Measurements from ENCODE around the gene TMEM238L.
"Not testable (repeated sequence)": the region's sequence is repeated elsewhere in the genome, so short reads cannot be mapped to it uniquely, and the experiment has no call there.

Gene TMEM238L

GRCh38 chr17:10803830-10804475, at the start of gene TMEM238L:
TMEM238L (minus strand) TSS chr17:10804099; CDS start chr17:10803963, 136 bp downstream.
- no peak for DNase-seq

GRCh38 chr17:10846636-10847035, 42.7 kb upstream of the TMEM238L start:
- not testable (repeated sequence) for DNase-seq

GRCh38 chr17:10845388-10845751, 41.5 kb upstream of the TMEM238L start:
- DNase-seq = no peak

GRCh38 chr17:10844621-10845387, 40.9 kb upstream of the TMEM238L start:
- DNase-seq = peak; percentile 70

- DNase-seq = no peak
Measured at GRCh38 chr17:10843811-10844210, 39.9 kb upstream of the TMEM238L start.

GRCh38 chr17:10842658-10843057, 38.8 kb upstream of the TMEM238L start:
- no peak for DNase-seq

GRCh38 chr17:10838682-10839081, 34.8 kb upstream of the TMEM238L start:
- no peak for DNase-seq

- no peak for DNase-seq
Measured at GRCh38 chr17:10837921-10838320, 34.0 kb upstream of the TMEM238L start, which contains the start of gene PIRT. PIRT (minus strand) TSS chr17:10838087; CDS start chr17:10825645, 12,442 bp downstream.

- DNase-seq = no peak
Measured at GRCh38 chr17:10836966-10837590, 33.2 kb upstream of the TMEM238L start.

GRCh38 chr17:10836145-10836544, 32.2 kb upstream of the TMEM238L start:
- DNase-seq = no peak

- DNase-seq = no peak
Measured at GRCh38 chr17:10831696-10832095, 27.8 kb upstream of the TMEM238L start.

- DNase-seq = no peak
Measured at GRCh38 chr17:10827898-10828552, 24.1 kb upstream of the TMEM238L start.

GRCh38 chr17:10824874-10825273, 21.0 kb upstream of the TMEM238L start:
- DNase-seq = no peak

GRCh38 chr17:10821770-10822169, 17.9 kb upstream of the TMEM238L start:
- no peak for DNase-seq

GRCh38 chr17:10821054-10821453, 17.2 kb upstream of the TMEM238L start:
- DNase-seq = no peak

- DNase-seq = no peak
Measured at GRCh38 chr17:10815319-10815718, 11.4 kb upstream of the TMEM238L start.

- no peak for DNase-seq
Measured at GRCh38 chr17:10814075-10814474, 10.2 kb upstream of the TMEM238L start.

GRCh38 chr17:10812674-10813073, 8.8 kb upstream of the TMEM238L start:
- DNase-seq = no peak

- no peak for DNase-seq
Measured at GRCh38 chr17:10809605-10810004, 5.7 kb upstream of the TMEM238L start.

- DNase-seq = no peak
Measured at GRCh38 chr17:10807704-10808128, 3.8 kb upstream of the TMEM238L start.

- DNase-seq = no peak
Measured at GRCh38 chr17:10806545-10807262, 2.8 kb upstream of the TMEM238L start.

GRCh38 chr17:10805911-10806310, 2.0 kb upstream of the TMEM238L start:
- no peak for DNase-seq

GRCh38 chr17:10804546-10804945, 647 bp upstream of the TMEM238L start:
- DNase-seq = no peak

All from activated CD4-positive, alpha-beta T cell treated with anti-CD3 and anti-CD28 coated beads, Interleukin-2, amount 50 U/mL, for 16 hours (primary cell).